Heart left ventricle (tissue), 13 donors: ENCODE data around the gene DZIP1.

Source experiments
- POLR2A ChIP-seq, 2 donors: fragments of 450-650 bp; IDR thresholded peaks; one replicate each; pipeline ENCODE4 v1.6.1; 2017; ENCODE audit warnings: antibody characterized with exemption in 2 of 2, mild to moderate bottlenecking in 2 of 2, moderate library complexity in 2 of 2
- TF ChIP-seq, protein P1 (sequence below), 12 donors: fragments of 200-600 bp; sonication (generic) in 4 of 12; IDR thresholded peaks; one replicate each; pipeline versions ENCODE4 v1.5.0 to v1.8.0; 2018 to 2022; ENCODE audit warnings: antibody characterized with exemption in 12 of 12, mild to moderate bottlenecking in 5 of 12
- donor health status: ischemic (EF 13 %, LVEDD 7.1; RV severe dilation, severe dysfunction).
- donor health status: DM: no; HTN: yes; CAD: no.
- donor health status: DM: no; HTN: no; CAD: no.
- donor health status: ischemic (EF 25% LVEDD 6.9; RV normal size, moderate dysfunction).
- donor health status: ischemic (EF 25% LVEDD 5.7; RV mildly dilated, moderate dysfunction).
- donor health status: ischemic (EF 35%, LVEDD 5.7; RV mildly dilated, moderate dysfunction).
- donor health status: nonischemic (EF 11% LVEDD 7.7; RV severe dilation, severe dysfunction).
- donor health status: DM: yes; HTN: yes; CAD: no.
- donor health status: PGD.
- donor health status: ischemic (EF 29% LVEDD 5.4; RV normal size, mild dysfunction).
- donor health status: nonischemic (EF 23%, LVEDD 6.1; RV moderate dilation, normal function).

DNA sequence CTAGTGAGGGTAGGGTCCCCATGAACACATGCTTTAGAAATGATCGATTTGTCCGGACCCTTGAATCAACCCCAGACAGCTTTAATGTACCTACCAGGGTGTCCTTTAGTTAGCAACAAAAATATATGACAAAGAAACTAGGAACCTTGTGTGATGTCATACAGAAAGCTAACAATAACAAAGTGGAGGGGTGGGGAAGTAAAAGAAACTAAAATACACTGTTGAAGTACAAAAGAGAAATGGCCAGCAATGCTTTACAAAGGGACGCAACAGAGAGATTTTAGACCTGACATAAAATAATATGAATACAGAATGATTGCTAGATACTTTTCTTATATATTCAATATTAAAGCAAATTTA lies 40.0 kb downstream of the DZIP1 start:
- TF ChIP-seq, protein P1, sequence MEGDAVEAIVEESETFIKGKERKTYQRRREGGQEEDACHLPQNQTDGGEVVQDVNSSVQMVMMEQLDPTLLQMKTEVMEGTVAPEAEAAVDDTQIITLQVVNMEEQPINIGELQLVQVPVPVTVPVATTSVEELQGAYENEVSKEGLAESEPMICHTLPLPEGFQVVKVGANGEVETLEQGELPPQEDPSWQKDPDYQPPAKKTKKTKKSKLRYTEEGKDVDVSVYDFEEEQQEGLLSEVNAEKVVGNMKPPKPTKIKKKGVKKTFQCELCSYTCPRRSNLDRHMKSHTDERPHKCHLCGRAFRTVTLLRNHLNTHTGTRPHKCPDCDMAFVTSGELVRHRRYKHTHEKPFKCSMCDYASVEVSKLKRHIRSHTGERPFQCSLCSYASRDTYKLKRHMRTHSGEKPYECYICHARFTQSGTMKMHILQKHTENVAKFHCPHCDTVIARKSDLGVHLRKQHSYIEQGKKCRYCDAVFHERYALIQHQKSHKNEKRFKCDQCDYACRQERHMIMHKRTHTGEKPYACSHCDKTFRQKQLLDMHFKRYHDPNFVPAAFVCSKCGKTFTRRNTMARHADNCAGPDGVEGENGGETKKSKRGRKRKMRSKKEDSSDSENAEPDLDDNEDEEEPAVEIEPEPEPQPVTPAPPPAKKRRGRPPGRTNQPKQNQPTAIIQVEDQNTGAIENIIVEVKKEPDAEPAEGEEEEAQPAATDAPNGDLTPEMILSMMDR (IDR thresholded peaks at IDR 0.05), result no peak
- TF ChIP-seq POLR2A (IDR thresholded peaks at IDR 0.05), result no peak
